C4-2B (cell line): ENCODE data around the gene MAP3K7CL.

Experiments used
- ZFX ChIP-seq: fragments of 450-650 bp; IDR thresholded peaks from 2 replicates; pipeline ENCODE4 v1.6.1; 2017
- TF ChIP-seq, protein P1 (sequence below): fragments of 450-650 bp; conservative IDR thresholded peaks from 2 replicates; pipeline ENCODE4 v1.5.1; 2017; ENCODE audit warnings: mild to moderate bottlenecking

DNA sequence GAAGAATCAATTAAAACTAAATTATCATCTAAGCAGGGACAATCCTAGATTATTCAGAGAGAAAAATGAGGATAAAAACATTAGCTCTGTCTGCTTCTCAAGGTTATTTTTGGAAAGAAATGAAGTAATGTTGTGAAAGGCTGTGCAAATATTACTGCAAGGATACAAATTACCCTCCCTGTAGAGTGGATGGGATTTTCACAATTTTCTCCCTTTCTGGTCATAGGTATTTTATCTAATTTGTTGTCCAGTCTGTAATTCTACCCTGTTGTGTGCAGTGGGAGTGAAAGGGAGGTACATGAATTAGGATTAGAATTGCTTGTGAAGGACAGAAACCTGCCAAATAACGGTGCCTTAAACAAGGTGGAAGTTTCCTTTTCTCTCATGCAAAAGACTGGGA, 54.7 kb downstream of the MAP3K7CL start:
- TF ChIP-seq, protein P1, sequence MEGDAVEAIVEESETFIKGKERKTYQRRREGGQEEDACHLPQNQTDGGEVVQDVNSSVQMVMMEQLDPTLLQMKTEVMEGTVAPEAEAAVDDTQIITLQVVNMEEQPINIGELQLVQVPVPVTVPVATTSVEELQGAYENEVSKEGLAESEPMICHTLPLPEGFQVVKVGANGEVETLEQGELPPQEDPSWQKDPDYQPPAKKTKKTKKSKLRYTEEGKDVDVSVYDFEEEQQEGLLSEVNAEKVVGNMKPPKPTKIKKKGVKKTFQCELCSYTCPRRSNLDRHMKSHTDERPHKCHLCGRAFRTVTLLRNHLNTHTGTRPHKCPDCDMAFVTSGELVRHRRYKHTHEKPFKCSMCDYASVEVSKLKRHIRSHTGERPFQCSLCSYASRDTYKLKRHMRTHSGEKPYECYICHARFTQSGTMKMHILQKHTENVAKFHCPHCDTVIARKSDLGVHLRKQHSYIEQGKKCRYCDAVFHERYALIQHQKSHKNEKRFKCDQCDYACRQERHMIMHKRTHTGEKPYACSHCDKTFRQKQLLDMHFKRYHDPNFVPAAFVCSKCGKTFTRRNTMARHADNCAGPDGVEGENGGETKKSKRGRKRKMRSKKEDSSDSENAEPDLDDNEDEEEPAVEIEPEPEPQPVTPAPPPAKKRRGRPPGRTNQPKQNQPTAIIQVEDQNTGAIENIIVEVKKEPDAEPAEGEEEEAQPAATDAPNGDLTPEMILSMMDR, result no peak
- no peak for TF ChIP-seq ZFX
